Activated T-helper 9 cell treated with anti-CD3 and anti-CD28 coated beads, Interleukin-2, amount 50 U/mL, for 16 hours (primary cell): ENCODE results near the gene SPAG16.

Experiments
- DNase-seq: peaks from one replicate; pipeline ENCODE4 v3.0.0-alpha.2; 2020; ENCODE audit warnings: low read depth

Gene SPAG16

GRCh38 chr2:214286011-214286410 lies 1001.7 kb downstream of the SPAG16 start:
- no peak for DNase-seq

- DNase-seq: no peak
Observed at GRCh38 chr2:214293593-214293992, 1009.3 kb downstream of the SPAG16 start.

- no peak for DNase-seq
Observed at GRCh38 chr2:214294426-214294825, 1010.2 kb downstream of the SPAG16 start.

GRCh38 chr2:214297423-214297822 lies 1013.2 kb downstream of the SPAG16 start:
- DNase-seq: no peak

GRCh38 chr2:214310319-214310718 lies 1026.1 kb downstream of the SPAG16 start:
- no peak for DNase-seq

GRCh38 chr2:214311031-214311533 lies 1026.8 kb downstream of the SPAG16 start:
- no peak for DNase-seq

DNA sequence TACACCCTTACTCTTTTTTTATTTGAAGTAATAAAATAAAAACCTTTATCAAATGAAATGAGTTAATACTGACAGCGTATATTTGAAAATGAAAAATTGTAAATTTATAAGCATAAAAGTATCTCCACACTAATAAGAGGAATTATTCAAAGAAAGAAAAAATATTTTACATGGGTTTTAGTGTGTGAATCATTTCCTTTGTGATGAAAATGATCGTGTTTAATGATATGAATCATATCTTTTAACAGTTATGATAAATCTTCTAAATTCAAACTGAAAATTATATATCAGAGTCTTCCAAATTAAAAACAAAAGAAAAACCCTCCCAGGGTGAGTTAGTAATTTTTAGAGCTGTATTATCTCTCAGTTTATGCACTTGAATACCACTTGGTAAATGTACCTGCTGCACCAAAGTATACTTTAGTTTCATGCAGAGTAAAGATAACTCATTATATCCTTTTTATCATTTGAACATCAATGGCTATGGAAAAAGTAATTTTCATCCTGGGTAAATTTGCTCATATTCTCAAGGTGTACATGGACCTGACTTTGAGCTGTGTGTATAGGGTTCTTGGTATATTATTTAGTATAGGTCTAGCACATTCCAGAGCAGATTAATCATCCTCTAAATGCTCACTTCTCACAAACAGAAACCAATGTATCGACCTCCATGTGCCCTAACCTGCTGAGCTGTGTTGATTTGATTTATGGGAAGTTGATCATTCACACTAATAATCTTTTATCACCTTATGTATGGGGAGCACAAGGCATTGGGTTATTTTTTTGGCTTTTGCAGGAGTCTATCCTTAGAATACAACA lies 1027.9 kb downstream of the SPAG16 start:
- DNase-seq: no peak

- no peak for DNase-seq
Observed at GRCh38 chr2:214315324-214315723, 1031.1 kb downstream of the SPAG16 start.

DNA sequence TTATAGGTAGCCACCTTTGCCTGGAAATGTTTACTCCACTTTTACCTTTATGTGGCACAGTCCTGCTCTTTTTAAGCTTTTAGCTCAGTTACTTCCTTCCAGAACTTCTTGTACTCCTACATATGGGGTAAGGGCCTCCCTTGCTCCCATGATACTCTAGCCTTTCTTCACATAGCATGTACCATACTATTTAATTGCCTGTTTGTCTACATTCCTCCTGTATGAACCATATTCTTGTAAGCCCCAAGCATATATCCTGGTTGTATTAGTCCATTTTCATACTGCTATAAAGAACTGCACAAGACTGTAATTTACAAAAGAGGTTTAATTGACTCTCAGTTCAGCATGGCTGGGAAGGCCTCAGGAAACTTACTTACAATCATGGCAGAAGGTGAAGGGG lies 1035.9 kb downstream of the SPAG16 start:
- no peak for DNase-seq

- no peak for DNase-seq
Observed at GRCh38 chr2:214322662-214323061, 1038.4 kb downstream of the SPAG16 start.

DNA sequence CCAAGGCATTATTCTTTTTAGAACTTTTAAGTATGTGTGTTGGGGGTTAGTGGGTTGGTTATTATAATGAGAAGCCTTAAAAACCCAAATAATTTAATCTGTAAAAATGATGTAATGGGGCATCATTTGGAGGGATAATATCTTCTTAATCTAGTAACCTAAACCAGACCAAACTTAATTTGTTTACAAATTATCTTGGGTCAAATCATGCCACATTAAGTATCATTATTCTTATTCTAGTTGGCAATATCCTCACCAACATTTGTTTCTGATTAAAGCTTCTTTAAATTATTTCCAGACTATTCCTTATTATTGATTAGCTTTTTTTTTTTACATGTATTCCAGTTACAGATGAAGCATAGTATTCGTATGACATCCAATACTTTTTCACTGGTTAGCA lies 1041.1 kb downstream of the SPAG16 start:
- no peak for DNase-seq

- DNase-seq: no peak
Observed at GRCh38 chr2:214328941-214329340, 1044.7 kb downstream of the SPAG16 start.

GRCh38 chr2:214341646-214342045 lies 1057.4 kb downstream of the SPAG16 start:
- DNase-seq: no peak

DNA sequence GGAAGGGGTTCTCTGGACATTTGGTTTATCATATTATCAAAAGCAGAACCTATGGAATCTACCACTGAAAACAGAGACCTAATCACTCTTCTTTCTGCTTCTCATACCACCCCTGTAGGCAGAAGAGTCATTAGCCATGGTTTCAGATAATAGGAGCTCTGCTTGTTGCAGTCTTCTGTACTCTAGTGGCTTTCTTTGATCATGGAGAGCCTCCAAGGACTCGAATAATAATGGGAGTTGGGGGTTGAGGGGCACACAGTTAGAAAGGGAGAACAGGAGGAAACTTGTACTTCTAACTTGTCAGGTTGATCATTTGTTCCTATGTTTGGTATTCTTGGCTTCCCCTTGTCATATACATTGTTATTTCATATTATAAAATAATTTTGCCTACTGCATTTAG lies 1074.2 kb downstream of the SPAG16 start:
- DNase-seq: no peak

- no peak for DNase-seq
Observed at GRCh38 chr2:214361116-214361515, 1076.9 kb downstream of the SPAG16 start.

DNA sequence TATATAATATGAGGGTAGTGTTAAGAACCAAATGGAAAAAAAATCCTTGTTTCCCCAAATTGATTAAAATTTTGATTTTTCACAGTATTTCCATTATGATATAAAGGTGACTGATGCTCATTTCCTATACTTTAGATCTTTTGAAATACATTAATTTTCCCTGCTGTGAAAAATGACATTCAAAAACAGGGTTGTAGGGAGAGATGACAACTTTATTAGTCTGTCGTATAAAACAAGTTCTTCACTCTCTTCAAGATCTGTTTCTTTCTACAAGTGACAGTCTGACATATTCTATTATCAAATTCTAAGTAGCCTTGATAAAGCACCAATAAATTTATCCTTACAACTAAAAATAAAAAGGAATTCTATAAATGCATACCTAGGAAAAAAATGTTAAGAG lies 1081.3 kb downstream of the SPAG16 start:
- no peak for DNase-seq

DNA sequence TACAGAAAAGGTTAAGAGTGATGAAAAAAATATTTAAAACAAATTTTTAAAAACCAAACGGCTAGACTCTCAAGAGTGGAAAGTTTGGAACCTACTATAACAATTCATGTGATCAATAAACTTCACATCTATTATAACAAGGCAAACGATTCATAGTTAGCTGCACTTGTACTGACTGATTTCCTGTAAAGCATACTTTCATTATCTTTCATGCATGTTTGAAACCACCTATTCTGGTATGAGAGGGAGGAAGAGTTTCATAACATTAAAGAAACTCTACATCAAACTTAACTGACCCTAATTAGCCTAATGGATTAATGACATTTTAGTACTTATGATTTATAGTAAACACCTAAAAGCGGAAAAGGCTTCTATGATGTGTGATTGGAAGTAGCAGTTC lies 1082.9 kb downstream of the SPAG16 start:
- no peak for DNase-seq

DNA sequence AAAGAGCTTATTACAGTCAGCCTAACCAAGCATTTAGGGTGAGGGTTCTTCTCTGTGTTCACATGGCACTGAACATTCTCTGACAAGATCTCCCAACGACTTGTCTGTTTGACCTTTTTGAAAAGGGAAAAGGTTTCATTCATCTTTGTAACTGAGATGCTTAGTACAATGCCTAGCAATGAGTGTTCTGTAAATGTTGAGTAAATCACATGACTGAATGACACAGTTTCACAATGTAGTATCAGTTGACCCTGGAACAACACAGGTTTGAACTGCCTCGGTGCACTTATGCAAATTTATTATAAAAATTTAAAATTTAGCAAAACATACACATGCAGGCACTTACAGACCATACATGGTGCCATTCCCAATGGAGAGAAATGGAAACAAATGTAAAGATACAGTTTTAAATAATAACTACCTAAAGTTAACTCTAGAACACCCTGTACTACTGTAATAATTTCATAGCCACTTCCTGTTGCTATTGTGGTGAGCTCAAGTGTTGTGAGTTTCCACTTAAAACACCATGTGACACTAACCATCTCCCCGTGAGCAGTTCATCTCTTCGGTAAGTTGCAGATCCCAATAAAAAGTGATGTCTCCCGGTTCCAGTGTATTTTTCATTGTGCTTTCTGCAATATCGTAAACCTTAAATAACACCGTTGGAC lies 1092.5 kb downstream of the SPAG16 start:
- DNase-seq: no peak

DNA sequence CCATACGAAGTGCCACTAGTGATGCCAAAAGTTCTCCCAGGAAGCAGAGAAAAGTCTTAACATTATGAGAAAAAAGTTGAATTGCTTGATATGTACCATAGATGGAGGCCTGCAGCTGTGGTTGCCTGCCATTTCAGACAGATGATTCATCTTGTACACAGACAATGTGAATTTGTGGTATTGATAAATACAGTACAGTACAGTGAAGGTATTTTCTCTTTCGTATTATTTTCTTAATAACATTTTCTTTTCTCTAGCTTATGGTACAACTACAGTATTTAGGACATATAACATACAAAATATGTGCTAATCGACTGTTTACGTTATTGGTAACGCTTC lies 1093.0 kb downstream of the SPAG16 start:
- DNase-seq: no peak

GRCh38 chr2:214378455-214379103 lies 1094.3 kb downstream of the SPAG16 start:
- DNase-seq: no peak

- no peak for DNase-seq
Observed at GRCh38 chr2:214379227-214379626, 1095.0 kb downstream of the SPAG16 start.

DNA sequence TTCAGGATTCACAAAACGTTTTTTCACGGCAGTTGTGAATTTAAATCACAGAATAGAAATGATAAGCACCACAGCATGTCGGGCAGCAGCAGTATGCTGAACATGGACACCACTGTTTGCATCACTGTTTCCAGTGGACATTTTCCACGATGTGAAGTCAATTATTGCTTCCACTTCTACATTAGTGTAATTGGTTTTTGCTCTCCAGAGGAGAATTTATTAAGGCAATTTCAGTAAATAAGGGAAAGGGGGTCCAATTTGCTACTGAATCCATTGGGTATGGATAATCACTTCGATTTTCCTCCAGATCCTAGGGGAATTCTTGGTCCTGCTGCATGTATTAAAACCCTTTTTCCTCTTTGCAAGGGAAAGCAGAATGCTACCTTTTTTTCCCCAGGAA lies 1096.4 kb downstream of the SPAG16 start:
- DNase-seq: no peak

DNA sequence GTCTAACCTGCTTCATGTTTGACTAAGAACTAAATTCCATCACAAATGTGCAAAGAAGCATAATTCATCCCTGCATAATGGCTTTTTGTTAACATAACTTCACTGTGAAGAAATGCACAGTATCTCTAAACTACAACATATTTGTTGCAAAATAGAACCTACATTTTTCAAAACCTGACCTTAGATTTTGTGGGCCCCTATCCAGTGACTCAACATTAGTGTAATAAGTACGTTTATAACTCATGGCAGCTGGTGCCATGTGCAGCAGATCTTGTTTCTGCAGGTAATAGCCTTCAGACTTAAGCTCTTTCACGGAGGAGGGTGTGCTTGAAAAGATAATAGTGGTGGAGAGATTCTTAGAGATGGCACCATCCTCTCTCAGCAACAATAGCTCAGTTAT lies 1098.0 kb downstream of the SPAG16 start:
- DNase-seq: no peak
